Cerebellar cortex (tissue), 1 donor: Measurements from ENCODE around the gene AMY1A.
"Not testable (repeated sequence)": the region's sequence is repeated elsewhere in the genome, so short reads cannot be mapped to it uniquely, and the experiment has no call there.

ENCODE experiments used
- DNase-seq: peaks from one replicate; pipeline ENCODE4 v3.0.0-alpha.2; 2015; ENCODE audit warnings: low spot score

Gene AMY1A

GRCh38 chr1:103655460-103655859 lies at the start of gene AMY1A:
Gene AMY1A (plus strand): TSS chr1:103655760. CDS start chr1:103656331, 571 bp downstream.
- not testable (repeated sequence) for DNase-seq

- DNase-seq = no peak
Observed at GRCh38 chr1:103616362-103616761, 39.2 kb upstream of the AMY1A start.

GRCh38 chr1:103616994-103617477 lies 38.5 kb upstream of the AMY1A start, which contains the start of gene AMY2A:
Gene AMY2A (plus strand): TSS chr1:103617427. CDS start chr1:103617441, 14 bp downstream.
- DNase-seq = not testable (repeated sequence)

DNA sequence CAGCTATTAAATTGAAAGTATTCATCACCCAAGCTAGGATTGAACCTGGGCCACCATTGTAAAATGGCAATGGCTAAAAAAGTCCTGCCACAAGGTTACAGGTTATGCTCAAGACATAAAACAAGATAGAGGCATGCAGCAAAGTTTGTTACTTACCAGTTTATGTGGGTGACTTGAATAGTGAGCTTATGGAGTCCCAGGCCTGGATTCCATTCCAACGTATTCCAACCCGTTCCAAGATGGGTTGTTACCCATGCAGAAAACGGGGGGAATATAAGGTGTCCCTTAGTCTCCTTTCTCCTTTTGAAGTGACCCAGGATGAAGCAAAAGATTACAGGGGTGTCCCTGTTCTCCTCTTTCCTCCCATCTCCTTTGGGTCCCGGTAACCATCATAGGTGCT lies 28.1 kb upstream of the AMY1A start:
- not testable (repeated sequence) for DNase-seq

DNA sequence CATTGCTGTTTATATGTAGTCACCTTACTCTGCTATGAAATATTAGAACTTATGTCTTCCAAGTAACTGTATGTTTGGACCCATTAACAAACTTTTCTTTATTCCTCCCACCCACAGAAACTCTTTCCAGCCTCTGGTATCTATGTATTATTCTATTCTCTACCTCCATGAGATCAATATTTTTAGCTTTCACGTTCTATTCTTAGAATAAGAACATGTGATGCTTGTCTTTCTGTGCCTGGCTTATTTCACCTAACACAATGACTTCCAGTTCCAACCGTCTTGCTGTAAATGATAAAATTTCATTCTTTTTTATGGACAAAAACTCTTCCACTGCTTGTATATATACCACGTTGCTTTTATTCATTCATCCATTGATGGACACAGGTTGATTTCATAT lies 14.4 kb upstream of the AMY1A start:
- not testable (repeated sequence) for DNase-seq

GRCh38 chr1:103643908-103644307 lies 11.7 kb upstream of the AMY1A start:
- DNase-seq = not testable (repeated sequence)

- not testable (repeated sequence) for DNase-seq
Observed at GRCh38 chr1:103650305-103650704, 5.3 kb upstream of the AMY1A start.

DNA sequence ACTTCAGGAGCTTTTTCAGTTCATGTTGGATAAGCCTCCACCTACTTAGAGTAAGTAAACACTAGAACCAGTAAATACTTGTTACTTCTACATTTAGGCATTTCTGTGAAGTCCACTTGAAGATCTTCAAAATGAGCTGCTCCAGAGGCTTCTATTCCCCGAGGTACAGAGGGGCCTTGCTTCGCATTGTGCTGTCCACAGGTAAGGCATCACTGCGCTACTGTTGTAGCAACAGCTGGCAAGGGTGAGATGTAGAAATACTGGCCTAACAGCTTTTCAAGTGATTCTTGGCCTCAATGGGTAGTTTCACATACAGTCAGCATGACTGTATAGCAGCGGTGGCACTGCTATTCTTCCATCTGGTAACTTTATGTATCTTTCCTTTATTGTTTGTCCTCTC lies 4.7 kb upstream of the AMY1A start:
- DNase-seq = not testable (repeated sequence)

DNA sequence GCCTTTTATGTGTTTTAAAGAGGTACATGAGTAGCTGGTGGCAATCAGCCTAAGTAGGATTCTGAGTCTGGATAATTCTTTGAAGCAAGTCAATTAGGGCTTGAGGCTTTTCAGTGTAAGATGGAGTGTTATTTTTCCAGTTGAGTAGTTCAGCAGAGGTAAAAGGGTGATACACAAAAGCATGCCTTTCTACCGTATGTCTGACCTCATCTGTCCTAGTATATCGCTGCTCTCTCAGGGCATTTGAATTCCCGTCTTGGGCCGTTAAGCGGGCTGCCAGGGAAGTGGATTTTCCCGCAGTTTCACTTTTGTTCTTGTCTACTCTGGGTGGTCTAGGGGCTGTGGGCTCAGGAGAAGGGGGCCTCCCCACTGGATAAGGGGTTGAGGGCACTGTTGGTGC lies 1.4 kb upstream of the AMY1A start:
- DNase-seq = not testable (repeated sequence)

GRCh38 chr1:103676335-103676734 lies 20.8 kb downstream of the AMY1A start:
- DNase-seq = not testable (repeated sequence)

DNA sequence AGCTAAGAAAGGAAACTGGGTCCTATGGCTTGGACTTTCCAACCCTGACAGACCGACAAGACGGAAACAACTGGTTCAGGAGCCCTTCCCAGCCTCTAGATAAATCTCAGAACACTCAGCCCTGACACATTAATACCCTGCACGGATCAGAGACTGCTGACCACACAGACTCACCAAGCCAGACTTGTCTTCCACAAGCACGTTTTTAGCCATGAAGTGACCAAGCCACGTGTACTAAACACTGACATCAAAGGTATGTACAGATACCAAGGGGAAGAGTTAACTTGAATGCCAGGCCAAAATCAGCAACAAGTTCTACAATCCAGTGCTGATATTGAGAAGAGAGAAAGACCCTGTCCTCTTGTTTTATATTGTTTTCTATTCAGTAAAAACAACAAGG lies 40.5 kb downstream of the AMY1A start, which contains the start of gene AMY1B:
AMY1B (minus strand) TSS at position 101 of the 400 bp plus-strand sequence. CDS start 571 bp downstream, outside the sequence.
- DNase-seq = not testable (repeated sequence)

DNA sequence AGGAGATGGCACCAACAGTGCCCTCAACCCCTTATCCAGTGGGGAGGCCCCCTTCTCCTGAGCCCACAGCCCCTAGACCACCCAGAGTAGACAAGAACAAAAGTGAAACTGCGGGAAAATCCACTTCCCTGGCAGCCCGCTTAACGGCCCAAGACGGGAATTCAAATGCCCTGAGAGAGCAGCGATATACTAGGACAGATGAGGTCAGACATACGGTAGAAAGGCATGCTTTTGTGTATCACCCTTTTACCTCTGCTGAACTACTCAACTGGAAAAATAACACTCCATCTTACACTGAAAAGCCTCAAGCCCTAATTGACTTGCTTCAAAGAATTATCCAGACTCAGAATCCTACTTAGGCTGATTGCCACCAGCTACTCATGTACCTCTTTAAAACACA lies 41.9 kb downstream of the AMY1A start:
- not testable (repeated sequence) for DNase-seq

- not testable (repeated sequence) for DNase-seq
Observed at GRCh38 chr1:103700669-103701068, 45.1 kb downstream of the AMY1A start.

DNA sequence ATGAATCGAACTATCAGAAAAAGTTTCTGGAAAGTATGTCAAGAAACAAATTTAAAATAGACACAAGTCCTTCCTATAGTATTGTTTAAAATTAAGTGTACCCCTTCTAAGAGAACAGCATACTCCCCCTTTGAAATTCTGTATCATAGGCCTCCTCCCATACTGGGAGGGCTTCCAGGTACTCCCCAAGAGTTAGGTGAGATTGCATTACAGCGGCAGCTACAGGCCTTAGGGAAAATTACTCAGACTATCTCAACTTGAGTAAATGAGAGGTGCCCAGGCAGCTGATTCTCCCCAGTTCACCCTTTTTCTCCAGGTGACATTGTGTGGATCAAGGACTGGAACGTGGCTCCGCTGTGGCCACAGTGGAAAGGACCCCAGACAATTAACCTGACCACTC lies 45.7 kb downstream of the AMY1A start:
- not testable (repeated sequence) for DNase-seq

DNA sequence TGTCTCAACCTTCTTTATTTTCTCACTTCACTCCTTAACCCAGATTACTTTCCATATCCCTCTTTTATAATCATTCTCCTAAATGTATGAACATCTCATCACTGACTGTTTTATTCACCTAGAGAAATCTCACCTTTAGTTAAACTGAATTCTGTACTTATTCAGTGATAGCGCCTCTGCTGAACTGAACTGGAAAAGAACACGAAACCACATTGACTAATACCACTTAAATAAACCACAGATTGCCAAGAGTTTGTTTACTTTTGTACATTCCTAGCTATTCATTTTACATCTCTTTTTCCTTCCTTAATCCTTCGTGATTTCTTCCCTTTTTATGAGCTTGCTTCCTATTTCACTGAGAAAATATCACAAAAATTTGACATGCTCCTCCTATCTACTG lies 52.1 kb downstream of the AMY1A start:
- not testable (repeated sequence) for DNase-seq

DNA sequence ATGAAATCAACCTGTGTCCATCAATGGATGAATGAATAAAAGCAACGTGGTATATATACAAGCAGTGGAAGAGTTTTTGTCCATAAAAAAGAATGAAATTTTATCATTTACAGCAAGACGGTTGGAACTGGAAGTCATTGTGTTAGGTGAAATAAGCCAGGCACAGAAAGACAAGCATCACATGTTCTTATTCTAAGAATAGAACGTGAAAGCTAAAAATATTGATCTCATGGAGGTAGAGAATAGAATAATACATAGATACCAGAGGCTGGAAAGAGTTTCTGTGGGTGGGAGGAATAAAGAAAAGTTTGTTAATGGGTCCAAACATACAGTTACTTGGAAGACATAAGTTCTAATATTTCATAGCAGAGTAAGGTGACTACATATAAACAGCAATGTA lies 54.8 kb downstream of the AMY1A start:
- DNase-seq = not testable (repeated sequence)
